Measurements from ENCODE around the gene MCTP1.

DNA sequence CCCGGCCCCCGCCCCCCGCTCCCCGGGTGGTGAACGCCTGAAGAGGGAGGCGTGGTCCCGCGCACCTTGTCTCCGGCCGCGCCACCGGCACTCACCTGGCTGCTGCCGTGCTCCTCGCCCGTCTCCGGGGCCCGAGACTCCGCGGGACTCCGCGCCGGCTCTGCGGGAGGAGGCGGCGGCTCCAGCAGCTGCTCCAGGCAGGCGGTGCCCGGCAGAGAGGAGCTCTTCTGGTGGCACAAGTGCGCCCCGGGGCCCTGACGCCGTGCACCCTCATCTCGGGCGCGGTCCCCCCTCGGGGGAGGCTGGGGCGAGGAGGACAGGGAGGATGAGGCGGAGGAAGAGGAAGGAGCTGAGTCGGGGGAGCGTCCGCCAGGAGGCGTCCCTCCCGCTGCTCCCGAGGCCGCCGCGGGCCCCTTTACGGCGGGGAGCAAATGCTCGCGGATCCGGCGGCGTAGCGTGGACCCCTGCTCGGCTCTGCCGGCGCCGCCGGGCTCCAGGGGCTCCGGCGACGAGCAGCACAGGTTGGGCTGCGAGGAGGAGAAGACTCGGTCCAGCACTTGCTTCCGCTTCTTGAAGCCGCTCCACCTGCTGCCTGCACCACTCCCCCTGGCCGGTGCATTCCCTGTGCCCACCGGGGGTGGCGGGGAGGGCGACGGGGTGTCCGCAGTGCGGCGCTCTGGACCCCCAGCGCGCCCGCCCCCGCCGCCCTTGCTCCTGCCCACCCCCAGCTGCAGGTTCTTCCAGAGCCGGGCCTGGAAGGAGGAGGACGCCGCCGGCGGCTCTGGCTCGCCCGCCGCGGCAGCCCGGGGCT is 928 bp downstream of the MCTP1 start:
- TF ChIP-seq CTCF (conservative IDR thresholded peaks at IDR 0.05; ENCODE audit: low read depth, low read length) (peak; percentile 53), EZH2phosphoT487 (IDR thresholded peaks at IDR 0.05; ENCODE audit: borderline replicate concordance, low read length) (no peak), EZH2 (IDR thresholded peaks at IDR 0.05; ENCODE audit: low read length, unreplicated experiment) (no peak)
